Measurements from ENCODE around the gene GRK2. TPM values are rescaled to one million over a fixed set of nuclear protein-coding genes. Genes with fewer than 3 reads are reported as not detected.

GRK2 gene
- 100 to 1,000 TPM in 1 of 2 donors, 10 to 100 TPM in 1; 55.2 to 118 TPM for total RNA-seq
- polyA plus RNA-seq (ENCODE audit: insufficient read length in 6 of 6), result 10 to 100 TPM; 56.9 to 79.9 (median 59.4) TPM
- long read RNA-seq, donor 1, partial matches to known transcripts, result 12 of 16 reads
- long read RNA-seq, donor 1, other reads (novel, unspliced or antisense), result 0 of 16 reads
- long read RNA-seq, donor 2, partial matches to known transcripts, result 0 of 4 reads
- long read RNA-seq, donor 2, other reads (novel, unspliced or antisense), result 0 of 4 reads
- long read RNA-seq, donor 3, transcript GRK2-201 (21 exons, 3,466 nt), result major isoform, 9 of 9 reads
- long read RNA-seq, donor 3, partial matches to known transcripts, result 0 of 9 reads
- long read RNA-seq, donor 3, other reads (novel, unspliced or antisense), result 0 of 9 reads
- long read RNA-seq, donor 4, partial matches to known transcripts, result 0 of 2 reads
- long read RNA-seq, donor 4, other reads (novel, unspliced or antisense), result 2 of 2 reads
- long read RNA-seq, donor 5, partial matches to known transcripts, result 5 of 6 reads
- long read RNA-seq, donor 5, other reads (novel, unspliced or antisense), result 0 of 6 reads
- long read RNA-seq, donor 6, transcript GRK2-201 (21 exons, 3,466 nt), result major isoform, 11 of 11 reads
- long read RNA-seq, donor 6, partial matches to known transcripts, result 0 of 11 reads
- long read RNA-seq, donor 6, other reads (novel, unspliced or antisense), result 0 of 11 reads
- long read RNA-seq, donor 7, transcript GRK2-201 (21 exons, 3,466 nt), result major isoform, 7 of 7 reads
- long read RNA-seq, donor 7, partial matches to known transcripts, result 0 of 7 reads
- long read RNA-seq, donor 7, other reads (novel, unspliced or antisense), result 0 of 7 reads
- long read RNA-seq, donor 8, transcript GRK2-201 (21 exons, 3,466 nt), result major isoform, 10 of 10 reads
- long read RNA-seq, donor 8, partial matches to known transcripts, result 0 of 10 reads
- long read RNA-seq, donor 8, other reads (novel, unspliced or antisense), result 0 of 10 reads
- long read RNA-seq, donor 9, result 0 reads
- long read RNA-seq, donor 10, partial matches to known transcripts, result 4 of 4 reads
- long read RNA-seq, donor 10, other reads (novel, unspliced or antisense), result 0 of 4 reads
- long read RNA-seq, donor 11, transcript GRK2-201 (21 exons, 3,466 nt), result major isoform, 14 of 22 reads
- long read RNA-seq, donor 11, partial matches to known transcripts, result 8 of 22 reads
- long read RNA-seq, donor 11, other reads (novel, unspliced or antisense), result 0 of 22 reads
- long read RNA-seq, donor 12, transcript GRK2-201 (21 exons, 3,466 nt), result major isoform, 5 of 5 reads
- long read RNA-seq, donor 12, partial matches to known transcripts, result 0 of 5 reads
- long read RNA-seq, donor 12, other reads (novel, unspliced or antisense), result 0 of 5 reads

- Histone ChIP-seq H3K9me3 (no peaks in the 10 kb centered on the region), H3K4me1 (peaks cover 56 to 78% of the 10 kb centered on the region in 2 donors), H3K27me3 (peaks cover 0 to 1% of the 10 kb centered on the region in 2 donors), H3K4me3 (peak within 1 kb of the TSS; percentile 76 to 89), H3K27ac (peak within 1 kb of the TSS; percentile 86 to 100), H3K36me3 (peaks cover 0 to 17% of the 10 kb centered on the region in 2 donors)
- peak; percentile 1 for ATAC-seq
- peak in 2 of 4 donors; percentile 42 to 89 for DNase-seq
- TF ChIP-seq CTCF (IDR thresholded peaks at IDR 0.05), result no peak
- intact Hi-C loops (cut with DNase I), result no loop called here
Observed at GRCh38 chr11:67266449-67267187, at the start of gene GRK2. TSS of gene GRK2 (plus strand) at chr11:67266473. CDS start at chr11:67266700, 227 bp downstream.

GRCh38 chr11:67227726-67228125 lies 38.5 kb upstream of the GRK2 start:
- Histone ChIP-seq H3K27me3 (no peaks in the 10 kb centered on the region), H3K9me3 (no peaks in the 10 kb centered on the region), H3K4me3 (no peak overlapping the region), H3K4me1 (no peaks in the 10 kb centered on the region), H3K27ac (no peak overlapping the region), H3K36me3 (peaks cover 0 to 100% of the 10 kb centered on the region in 2 donors)
- ATAC-seq (no peak), DNase-seq (no peak)
- intact Hi-C loops (cut with DNase I), result no loop called here
- TF ChIP-seq CTCF (IDR thresholded peaks at IDR 0.05), result no peak

GRCh38 chr11:67230406-67230805 lies 35.9 kb upstream of the GRK2 start:
- intact Hi-C loops (cut with DNase I), result no loop called here

More at GRCh38 chr11:67230406-67230805, 35.9 kb upstream of the GRK2 start:
- H3K36me3 ChIP-seq, result peaks cover 0 to 91% of the 10 kb centered on the region in 2 donors
- no peak for DNase-seq
- no peak for TF ChIP-seq CTCF (IDR thresholded peaks at IDR 0.05)
- no peak for ATAC-seq
- no peaks in the 10 kb centered on the region for H3K27me3 ChIP-seq
- H3K4me3 ChIP-seq, result no peak overlapping the region
- no peaks in the 10 kb centered on the region for H3K9me3 ChIP-seq
- no peak overlapping the region for H3K27ac ChIP-seq
- H3K4me1 ChIP-seq, result no peaks in the 10 kb centered on the region

Measured in left lung (tissue), 14 donors.